Measurements from ENCODE around the gene NKAIN2. TPM values are rescaled to one million over a fixed set of nuclear protein-coding genes. Genes with fewer than 3 reads are reported as not detected.

Gene NKAIN2
- total and polyA plus RNA-seq, 9 of the 15 experiments (the other 6 are each of a cell fraction or from before 2014, with no cell fraction given), result not detected

- Histone ChIP-seq H2AFZ (ENCODE audit: low read depth, low read length) (no peak overlapping the region), H4K20me1 (replicated peaks; ENCODE audit: control insufficient read depth, insufficient read depth, low read length) (no peaks in the 10 kb centered on the region), H3K36me3 (ENCODE audit: control insufficient read depth, insufficient read depth, low read length) (no peaks in the 10 kb centered on the region), H3K9ac (ENCODE audit: insufficient read depth in 1 of 2, low read depth in 2 of 2, low read length in 2 of 2) (no peak overlapping the region), H3K4me1 (replicated peaks in 1 of 2; ENCODE audit: control insufficient read depth in 2 of 2, insufficient read depth in 2 of 2, low read length in 2 of 2) (no peaks in the 10 kb centered on the region), H3K79me2 (ENCODE audit: control insufficient read depth, insufficient read depth, low read length) (no peaks in the 10 kb centered on the region), H3K9me1 (ENCODE audit: control insufficient read depth, insufficient read depth, low read length) (no peaks in the 10 kb centered on the region), H3K27ac (ENCODE audit: extremely low read depth, low read depth, low read length) (no peak overlapping the region), H3K4me3 (no peak overlapping the region), H3K9me3 (replicated peaks; ENCODE audit: control insufficient read depth, insufficient read depth, low read depth, low read length) (no peaks in the 10 kb centered on the region; the same call in 1 of the 2 replicates), H3K4me2 (ENCODE audit: insufficient read depth, low read length) (no peak overlapping the region), H3K27me3 (ENCODE audit: control insufficient read depth in 2 of 2, insufficient read depth in 2 of 2, low read length in 2 of 2) (no peaks in the 10 kb centered on the region)
- in situ Hi-C loops (cut with MboI), result no loop called here
- FAIRE-seq (no peak), DNase-seq (ENCODE audit: extremely low read depth in 1 of 4, low spot score in 3 of 4) (no peak), ATAC-seq (no peak)
- TF ChIP-seq FOXK1 (CRISPR knock-in tag; IDR thresholded peaks at IDR 0.05; ENCODE audit: borderline replicate concordance) (no peak), NFYB (IDR thresholded peaks at IDR 0.05; ENCODE audit: extremely low read depth, insufficient read length) (no peak), SMARCC2 (IDR thresholded peaks at IDR 0.05; ENCODE audit: low read depth) (no peak), BACH1 (tag; IDR thresholded peaks at IDR 0.05) (no peak), ARHGAP35 (IDR thresholded peaks at IDR 0.05; ENCODE audit: partially characterized antibody) (no peak), CAMTA2 (CRISPR knock-in tag; conservative IDR thresholded peaks at IDR 0.05) (no peak), ZNF282 (CRISPR knock-in tag; IDR thresholded peaks at IDR 0.05) (no peak), KAT7 (CRISPR knock-in tag; IDR thresholded peaks at IDR 0.05; ENCODE audit: borderline replicate concordance) (no peak), ZNF75A (CRISPR knock-in tag; IDR thresholded peaks at IDR 0.05) (no peak), VEZF1 (CRISPR knock-in tag; IDR thresholded peaks at IDR 0.05) (no peak), IRF1 (CRISPR knock-in tag; IDR thresholded peaks at IDR 0.05; ENCODE audit: borderline replicate concordance) (no peak), TSHZ1 (CRISPR knock-in tag; IDR thresholded peaks at IDR 0.05) (no peak), SMAD1 (IDR thresholded peaks at IDR 0.05; ENCODE audit: low read depth, low read length, partially characterized antibody) (no peak)
- intact Hi-C loops (cut with micrococcal nuclease), result no loop called here
- BruUV-seq (replicated peaks), result no TSS peak
- WGBS (ENCODE audit: insufficient coverage, low coverage, missing lambda C conversion rate), result 0% methylated on average over 1 of the region's 1 CpG
- CTCF ChIA-PET (ENCODE audit: low intra/inter-chr PET ratio), result no interaction called here
- POLR2A ChIA-PET, result no interaction called here
Measured at GRCh38 chr6:123859291-123859690, 55.6 kb downstream of the NKAIN2 start.
